Gastroesophageal sphincter (tissue), 3 donors: ENCODE results near the gene PMVK.

ENCODE experiments used
- POLR2A ChIP-seq, 2 donors: fragments of 450-650 bp; IDR thresholded peaks; one replicate each; pipeline ENCODE4 v1.6.1; 2017; ENCODE audit warnings: antibody characterized with exemption in 2 of 2, mild to moderate bottlenecking in 2 of 2, moderate library complexity in 1 of 2
- TF ChIP-seq, protein P1 (sequence below), 4 experiments: fragments of 200-600 bp in 2 of 4; fragments of 450-650 bp in 2 of 4; sonication (generic) in 1 of 4; IDR thresholded peaks; one replicate each; pipeline ENCODE4 v1.5.1; 2017 to 2019; ENCODE audit warnings: antibody characterized with exemption in 4 of 4, mild to moderate bottlenecking in 2 of 4, moderate library complexity in 2 of 4

- TF ChIP-seq, protein P1, sequence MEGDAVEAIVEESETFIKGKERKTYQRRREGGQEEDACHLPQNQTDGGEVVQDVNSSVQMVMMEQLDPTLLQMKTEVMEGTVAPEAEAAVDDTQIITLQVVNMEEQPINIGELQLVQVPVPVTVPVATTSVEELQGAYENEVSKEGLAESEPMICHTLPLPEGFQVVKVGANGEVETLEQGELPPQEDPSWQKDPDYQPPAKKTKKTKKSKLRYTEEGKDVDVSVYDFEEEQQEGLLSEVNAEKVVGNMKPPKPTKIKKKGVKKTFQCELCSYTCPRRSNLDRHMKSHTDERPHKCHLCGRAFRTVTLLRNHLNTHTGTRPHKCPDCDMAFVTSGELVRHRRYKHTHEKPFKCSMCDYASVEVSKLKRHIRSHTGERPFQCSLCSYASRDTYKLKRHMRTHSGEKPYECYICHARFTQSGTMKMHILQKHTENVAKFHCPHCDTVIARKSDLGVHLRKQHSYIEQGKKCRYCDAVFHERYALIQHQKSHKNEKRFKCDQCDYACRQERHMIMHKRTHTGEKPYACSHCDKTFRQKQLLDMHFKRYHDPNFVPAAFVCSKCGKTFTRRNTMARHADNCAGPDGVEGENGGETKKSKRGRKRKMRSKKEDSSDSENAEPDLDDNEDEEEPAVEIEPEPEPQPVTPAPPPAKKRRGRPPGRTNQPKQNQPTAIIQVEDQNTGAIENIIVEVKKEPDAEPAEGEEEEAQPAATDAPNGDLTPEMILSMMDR (IDR thresholded peaks at IDR 0.05), result no peak
- no peak for TF ChIP-seq POLR2A (IDR thresholded peaks at IDR 0.05)
Observed at GRCh38 chr1:154911691-154912550, 24.6 kb downstream of the PMVK start.
